SK-N-SH treated with all-trans-retinoic acid at 6 μM for 48 hours (cell line): ENCODE measurements around the gene ANKRA2.

Source experiments
- ARNTL ChIP-seq: fragments of 450-650 bp; formaldehyde crosslinking; IDR thresholded peaks from 2 replicates; pipeline ENCODE4 v1.5.0; 2020; ENCODE audit warnings: low read depth, mild to moderate bottlenecking, moderate library complexity, borderline replicate concordance
- CREB5 ChIP-seq: fragments of 250-450 bp; sonication (Bioruptor Pico); IDR thresholded peaks from 2 replicates; pipeline ENCODE4 v1.5.1; 2020; ENCODE audit warnings: low read depth, mild to moderate bottlenecking, moderate library complexity
- CSDC2 ChIP-seq: fragments of 250-450 bp; sonication (Bioruptor Pico); IDR thresholded peaks from 2 replicates; pipeline ENCODE4 v1.5.0; 2020; ENCODE audit warnings: mild to moderate bottlenecking, moderate library complexity
- PATZ1 ChIP-seq: fragments of 250-450 bp; sonication (Bioruptor Pico); IDR thresholded peaks from 2 replicates; pipeline ENCODE4 v1.8.0; 2020; ENCODE audit warnings: mild to moderate bottlenecking, moderate library complexity, borderline replicate concordance
- PPARA ChIP-seq: fragments of 250-450 bp; sonication (Bioruptor Pico); IDR thresholded peaks from 2 replicates; pipeline ENCODE4 v1.5.0; 2020; ENCODE audit warnings: mild to moderate bottlenecking, borderline replicate concordance
- RARB ChIP-seq: fragments of 250-450 bp; sonication (Bioruptor Pico); IDR thresholded peaks from 2 replicates; pipeline ENCODE4 v1.8.0; 2021; ENCODE audit warnings: mild to moderate bottlenecking, moderate library complexity
- SNAI2 ChIP-seq: fragments of 250-450 bp; sonication (Bioruptor Pico); IDR thresholded peaks from 2 replicates; pipeline ENCODE4 v1.5.0; 2020; ENCODE audit warnings: mild to moderate bottlenecking, moderate library complexity
- TOX ChIP-seq: fragments of 250-450 bp; sonication (Bioruptor Pico); IDR thresholded peaks from 2 replicates; pipeline ENCODE4 v1.8.0; 2021; ENCODE audit warnings: mild to moderate bottlenecking, moderate library complexity, borderline replicate concordance
- TSHZ2 ChIP-seq: fragments of 250-450 bp; sonication (Bioruptor Pico); IDR thresholded peaks from 2 replicates; pipeline ENCODE4 v1.5.0; 2020; ENCODE audit warnings: mild to moderate bottlenecking, moderate library complexity
- ZC3H10 ChIP-seq: fragments of 250-450 bp; sonication (Bioruptor Pico); IDR thresholded peaks from 2 replicates; pipeline ENCODE4 v1.5.1; 2021; ENCODE audit warnings: mild to moderate bottlenecking, moderate library complexity
- ZFP3 ChIP-seq: fragments of 250-450 bp; sonication (Bioruptor Pico); IDR thresholded peaks from 2 replicates; pipeline ENCODE4 v1.5.0; 2020; ENCODE audit warnings: mild to moderate bottlenecking, moderate library complexity
- ZNF565 ChIP-seq: fragments of 450-650 bp; formaldehyde crosslinking; conservative IDR thresholded peaks from 2 replicates; pipeline ENCODE4 v1.5.0; 2020; ENCODE audit warnings: low read depth, mild to moderate bottlenecking, moderate library complexity
- ZNF70 ChIP-seq: fragments of 450-650 bp; formaldehyde crosslinking; IDR thresholded peaks from 2 replicates; pipeline ENCODE4 v1.5.0; 2020; ENCODE audit warnings: mild to moderate bottlenecking, moderate library complexity

- TF ChIP-seq TOX (CRISPR knock-in tag) (no peak), ZFP3 (CRISPR knock-in tag) (no peak), SNAI2 (CRISPR knock-in tag) (no peak), CREB5 (CRISPR knock-in tag) (no peak), ZNF70 (CRISPR knock-in tag) (no peak), RARB (CRISPR knock-in tag) (no peak), TSHZ2 (no peak), ZNF565 (CRISPR knock-in tag) (no peak), ARNTL (CRISPR knock-in tag) (no peak), PPARA (CRISPR knock-in tag) (no peak), PATZ1 (CRISPR knock-in tag) (no peak), CSDC2 (CRISPR knock-in tag) (no peak), ZC3H10 (CRISPR knock-in tag) (no peak)
These were observed 20.0 kb downstream of the ANKRA2 start for GRCh38 chr5:73545403-73545779.
